ENCODE measurements around the gene DNAAF8. TPM values are rescaled to one million over a fixed set of nuclear protein-coding genes. Genes with fewer than 3 reads are reported as not detected.

Gene DNAAF8
- total RNA-seq, 1 experiment from 2014 or later, result 2.4 TPM

- no peak overlapping the region for H2AFZ ChIP-seq
- ChIA-PET CTCF (no interaction called here), POLR2A (ENCODE audit: unreplicated experiment) (no interaction called here)
- no peaks in the 10 kb centered on the region; the same call in 1 of the 2 replicates for H3F3A ChIP-seq (ENCODE audit: insufficient read depth, low read depth)
- H3K27ac ChIP-seq, result no peak overlapping the region
- intact Hi-C loops (cut with micrococcal nuclease; ENCODE audit: unreplicated experiment), result loop anchor here (10.0 kb wide), 1 partner anchor 405 kb away; the partner anchor contains the start of gene EEF2KMT
- H3K9me3 ChIP-seq (ENCODE audit: insufficient read depth, low read depth), result no peaks in the 10 kb centered on the region
- no peaks in the 10 kb centered on the region for H3K9me2 ChIP-seq (ENCODE audit: insufficient read depth)
- no TSS peak for BruUV-seq (replicated peaks)
- H3K79me2 ChIP-seq (ENCODE audit: low read depth), result peaks cover 3% of the 10 kb centered on the region; the same call in 1 of the 2 replicates
- TF ChIP-seq CTCF (conservative IDR thresholded peaks at IDR 0.05) (no peak), EZH2 (IDR thresholded peaks at IDR 0.05; ENCODE audit: low read depth) (no peak)
- no peak overlapping the region for H3K4me3 ChIP-seq
- no peak overlapping the region for H3K4me2 ChIP-seq
- H3K36me3 ChIP-seq (ENCODE audit: low read depth), result no peaks in the 10 kb centered on the region
- H3K4me1 ChIP-seq (replicated peaks; ENCODE audit: insufficient read depth), result peaks cover 17% of the 10 kb centered on the region
- peaks cover 3% of the 10 kb centered on the region; the same call in 1 of the 2 replicates for H4K20me1 ChIP-seq (ENCODE audit: insufficient read depth)
- H3K27me3 ChIP-seq (ENCODE audit: insufficient read depth, low read depth), result no peaks in the 10 kb centered on the region
- DNase-seq, result no peak
These were observed 44.3 kb upstream of the DNAAF8 start for GRCh38 chr16:4689864-4690704.

- TF ChIP-seq CTCF (conservative IDR thresholded peaks at IDR 0.05), result no peak
- no peak for TF ChIP-seq EZH2 (IDR thresholded peaks at IDR 0.05; ENCODE audit: low read depth)
- no peaks in the 10 kb centered on the region for H3K9me2 ChIP-seq (ENCODE audit: insufficient read depth)
- peaks cover 3% of the 10 kb centered on the region; the same call in 1 of the 2 replicates for H3K79me2 ChIP-seq (ENCODE audit: low read depth)
- DNase-seq, result no peak
- intact Hi-C loops (cut with micrococcal nuclease; ENCODE audit: unreplicated experiment), result no loop called here
- H2AFZ ChIP-seq, result no peak overlapping the region
- H3K4me2 ChIP-seq, result no peak overlapping the region
- no peak overlapping the region for H3K27ac ChIP-seq
- no peaks in the 10 kb centered on the region for H3K9me3 ChIP-seq (ENCODE audit: insufficient read depth, low read depth)
- CTCF ChIA-PET, result no interaction called here
- peaks cover 3% of the 10 kb centered on the region; the same call in 1 of the 2 replicates for H4K20me1 ChIP-seq (ENCODE audit: insufficient read depth)
- H3K4me1 ChIP-seq (replicated peaks; ENCODE audit: insufficient read depth), result peaks cover 10% of the 10 kb centered on the region; the same call in 1 of the 2 replicates
- H3K4me3 ChIP-seq, result no peak overlapping the region
- no TSS peak for BruUV-seq (replicated peaks)
- H3F3A ChIP-seq (ENCODE audit: insufficient read depth, low read depth), result no peaks in the 10 kb centered on the region; the same call in 1 of the 2 replicates
- H3K27me3 ChIP-seq (ENCODE audit: insufficient read depth, low read depth), result no peaks in the 10 kb centered on the region
- H3K36me3 ChIP-seq (ENCODE audit: low read depth), result no peaks in the 10 kb centered on the region
- POLR2A ChIA-PET (ENCODE audit: unreplicated experiment), result no interaction called here
These were observed 43.2 kb upstream of the DNAAF8 start for GRCh38 chr16:4690946-4691665.

- intact Hi-C loops (cut with micrococcal nuclease; ENCODE audit: unreplicated experiment), result no loop called here
- Histone ChIP-seq H3K9me2 (ENCODE audit: insufficient read depth) (no peaks in the 10 kb centered on the region), H3K36me3 (ENCODE audit: low read depth) (no peaks in the 10 kb centered on the region)
These were observed 42.5 kb upstream of the DNAAF8 start for GRCh38 chr16:4691666-4692412.

More at GRCh38 chr16:4691666-4692412, 42.5 kb upstream of the DNAAF8 start:
- Histone ChIP-seq H3K4me3 (no peak overlapping the region), H3F3A (ENCODE audit: insufficient read depth, low read depth) (no peaks in the 10 kb centered on the region; the same call in 1 of the 2 replicates), H3K4me2 (no peak overlapping the region), H3K27ac (no peak overlapping the region), H3K9me3 (ENCODE audit: insufficient read depth, low read depth) (no peaks in the 10 kb centered on the region), H3K4me1 (replicated peaks; ENCODE audit: insufficient read depth) (peaks cover 10% of the 10 kb centered on the region; the same call in 1 of the 2 replicates), H4K20me1 (ENCODE audit: insufficient read depth) (peaks cover 3% of the 10 kb centered on the region; the same call in 1 of the 2 replicates), H3K27me3 (ENCODE audit: insufficient read depth, low read depth) (no peaks in the 10 kb centered on the region), H2AFZ (no peak overlapping the region), H3K79me2 (ENCODE audit: low read depth) (peaks cover 3% of the 10 kb centered on the region; the same call in 1 of the 2 replicates)
- no peak for DNase-seq
- POLR2A ChIA-PET (ENCODE audit: unreplicated experiment), result no interaction called here
- CTCF ChIA-PET, result no interaction called here
- TF ChIP-seq EZH2 (IDR thresholded peaks at IDR 0.05; ENCODE audit: low read depth), result no peak
- no peak for TF ChIP-seq CTCF (conservative IDR thresholded peaks at IDR 0.05)
- BruUV-seq (replicated peaks), result no TSS peak

Data from PC-9 (cell line).